ENCODE data around the gene NWD2. TPM values are rescaled to one million over a fixed set of nuclear protein-coding genes. Genes with fewer than 3 reads are reported as not detected.

Gene NWD2
- total RNA-seq, 2 experiments from 2014 or later = not detected

- ChIA-PET CTCF (no interaction called here), POLR2A (no interaction called here)
- H3K9me3 Mint-ChIP-seq (ENCODE audit: insufficient read depth) = no peaks in the 10 kb centered on the region
- H3K4me3 Mint-ChIP-seq = no peak overlapping the region
- no peaks in the 10 kb centered on the region for H3K4me1 Mint-ChIP-seq (ENCODE audit: low read depth)
- no peak for ATAC-seq
- no peaks in the 10 kb centered on the region for H3K36me3 Mint-ChIP-seq (ENCODE audit: low read depth)
- H3K27ac Mint-ChIP-seq = no peak overlapping the region
- DNase-seq = no peak
- peaks cover 16% of the 10 kb centered on the region for H3K27me3 Mint-ChIP-seq (ENCODE audit: low read depth)
These were observed 171.4 kb downstream of the NWD2 start for GRCh38 chr4:37415845-37416369.

DNA sequence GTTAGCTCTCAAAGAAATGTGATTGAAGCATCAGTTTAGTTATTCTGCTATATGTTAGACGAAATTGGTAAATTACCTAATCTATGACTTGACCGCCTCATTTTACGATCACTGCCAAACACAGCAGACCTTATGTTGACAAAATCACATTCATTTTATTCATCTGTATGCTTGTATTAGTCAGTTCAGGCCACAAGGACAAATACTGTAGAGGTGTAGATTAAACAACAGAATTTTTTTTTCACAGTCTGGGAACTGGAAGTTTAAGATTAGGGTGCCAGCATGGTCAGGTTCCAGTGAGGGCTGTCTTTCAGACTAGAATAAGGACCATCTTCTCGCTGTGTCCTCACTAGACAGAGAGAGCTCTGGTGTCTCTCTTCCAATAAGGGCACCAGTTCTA, 177.1 kb downstream of the NWD2 start:
- POLR2A ChIA-PET = no interaction called here
- H3K36me3 Mint-ChIP-seq (ENCODE audit: low read depth) = no peaks in the 10 kb centered on the region
- H3K27ac Mint-ChIP-seq = no peak overlapping the region
- CTCF ChIA-PET = no interaction called here
- H3K27me3 Mint-ChIP-seq (ENCODE audit: low read depth) = peaks cover 19% of the 10 kb centered on the region
- no peaks in the 10 kb centered on the region for H3K9me3 Mint-ChIP-seq (ENCODE audit: insufficient read depth)
- H3K4me3 Mint-ChIP-seq = no peak overlapping the region
- no peak for ATAC-seq
- DNase-seq = no peak
- H3K4me1 Mint-ChIP-seq (ENCODE audit: low read depth) = no peaks in the 10 kb centered on the region

GRCh38 chr4:37422102-37422501, 177.6 kb downstream of the NWD2 start:
- ChIA-PET POLR2A (no interaction called here), CTCF (no interaction called here)
- peaks cover 22% of the 10 kb centered on the region for H3K27me3 Mint-ChIP-seq (ENCODE audit: low read depth)

GRCh38 chr4:37422638-37423037, 178.1 kb downstream of the NWD2 start:
- DNase-seq = no peak
- H3K27ac Mint-ChIP-seq = no peak overlapping the region
- ATAC-seq = no peak
- no peaks in the 10 kb centered on the region for H3K9me3 Mint-ChIP-seq (ENCODE audit: insufficient read depth)
- H3K4me3 Mint-ChIP-seq = no peak overlapping the region
- no peaks in the 10 kb centered on the region for H3K4me1 Mint-ChIP-seq (ENCODE audit: low read depth)
- CTCF ChIA-PET = no interaction called here
- POLR2A ChIA-PET = no interaction called here
- no peaks in the 10 kb centered on the region for H3K36me3 Mint-ChIP-seq (ENCODE audit: low read depth)
- H3K27me3 Mint-ChIP-seq (ENCODE audit: low read depth) = peaks cover 25% of the 10 kb centered on the region

More at GRCh38 chr4:37422102-37422501, 177.6 kb downstream of the NWD2 start:
- ATAC-seq (no peak), DNase-seq (no peak)
- H3K27ac Mint-ChIP-seq = no peak overlapping the region
- H3K4me1 Mint-ChIP-seq (ENCODE audit: low read depth) = no peaks in the 10 kb centered on the region
- no peaks in the 10 kb centered on the region for H3K36me3 Mint-ChIP-seq (ENCODE audit: low read depth)
- no peak overlapping the region for H3K4me3 Mint-ChIP-seq
- H3K9me3 Mint-ChIP-seq (ENCODE audit: insufficient read depth) = no peaks in the 10 kb centered on the region

DNA sequence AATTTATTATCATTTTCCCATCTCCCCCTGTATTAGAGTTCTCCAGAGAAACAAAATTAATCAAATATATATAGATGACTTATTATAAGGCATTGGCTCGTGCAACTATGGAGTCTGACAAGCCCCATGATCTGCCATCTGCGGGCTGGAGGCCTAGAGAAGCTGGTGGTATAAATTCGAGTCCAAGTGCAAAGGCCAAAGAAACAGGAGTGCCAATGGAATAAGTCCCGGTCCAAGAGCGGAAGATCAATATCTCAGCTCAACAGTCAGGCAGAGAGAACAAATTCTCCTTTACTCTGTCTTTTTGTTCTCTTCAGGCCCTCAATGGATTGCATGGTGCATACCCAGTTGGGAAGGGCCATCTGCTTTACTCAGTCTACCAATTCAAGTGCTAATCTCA, 178.8 kb downstream of the NWD2 start:
- CTCF ChIA-PET = no interaction called here
- H3K27me3 Mint-ChIP-seq (ENCODE audit: low read depth) = peaks cover 25% of the 10 kb centered on the region
- ATAC-seq (no peak), DNase-seq (no peak)
- H3K4me1 Mint-ChIP-seq (ENCODE audit: low read depth) = no peaks in the 10 kb centered on the region
- H3K27ac Mint-ChIP-seq = no peak overlapping the region
- H3K9me3 Mint-ChIP-seq (ENCODE audit: insufficient read depth) = no peaks in the 10 kb centered on the region
- no peak overlapping the region for H3K4me3 Mint-ChIP-seq
- no peaks in the 10 kb centered on the region for H3K36me3 Mint-ChIP-seq (ENCODE audit: low read depth)
- POLR2A ChIA-PET = no interaction called here

DNA sequence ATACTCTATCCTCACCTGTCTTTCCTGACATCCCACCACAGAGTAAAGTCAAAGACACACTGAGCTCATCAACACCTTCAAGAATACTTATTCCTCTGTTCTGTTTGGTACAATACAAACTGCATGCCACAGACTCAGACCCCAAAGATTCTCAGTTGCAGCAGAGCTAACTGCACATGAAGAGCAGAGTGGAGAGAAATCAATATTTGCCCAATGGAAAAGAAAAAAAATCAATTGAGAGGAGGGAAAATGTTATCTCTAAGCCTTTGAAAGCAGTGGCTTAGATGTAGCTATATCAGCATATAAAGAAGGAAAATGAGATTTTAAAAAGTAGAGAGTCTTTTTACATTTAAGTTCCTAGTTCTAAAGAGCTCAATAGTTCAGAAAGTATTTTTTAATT, 180.2 kb downstream of the NWD2 start:
- ChIA-PET POLR2A (no interaction called here), CTCF (interaction anchor here (1.2 kb wide), 1 partner anchor 10 kb away, joined by 3 read pairs; no protein-coding TSS in a partner anchor)
- Mint-ChIP-seq H3K4me1 (ENCODE audit: low read depth) (no peaks in the 10 kb centered on the region), H3K27me3 (ENCODE audit: low read depth) (peaks cover 22% of the 10 kb centered on the region), H3K36me3 (ENCODE audit: low read depth) (no peaks in the 10 kb centered on the region), H3K4me3 (no peak overlapping the region), H3K9me3 (ENCODE audit: insufficient read depth) (no peaks in the 10 kb centered on the region), H3K27ac (no peak overlapping the region)
- ATAC-seq (no peak), DNase-seq (no peak)

DNA sequence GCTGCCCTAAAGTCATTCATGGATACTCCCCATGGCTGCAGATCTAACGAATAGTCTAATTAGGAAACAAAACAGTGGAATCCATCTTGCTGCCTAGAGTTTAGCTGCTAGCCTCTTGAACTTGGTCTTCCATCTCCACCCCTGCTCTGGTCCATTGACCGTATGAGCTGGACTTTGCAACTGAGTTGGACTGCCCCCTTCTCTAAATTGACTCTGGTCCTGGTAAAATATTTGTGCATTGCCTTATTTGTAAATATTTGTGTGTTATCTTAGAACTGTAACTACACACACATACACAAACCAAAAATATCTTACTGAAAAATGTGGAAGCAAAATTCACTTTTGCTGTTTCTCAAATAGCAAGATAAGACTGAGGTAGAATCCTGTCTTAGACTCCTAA, 181.3 kb downstream of the NWD2 start:
- CTCF ChIA-PET = no interaction called here
- no peak for DNase-seq
- ATAC-seq = no peak
- H3K36me3 Mint-ChIP-seq (ENCODE audit: low read depth) = no peaks in the 10 kb centered on the region
- H3K9me3 Mint-ChIP-seq (ENCODE audit: insufficient read depth) = no peaks in the 10 kb centered on the region
- no peak overlapping the region for H3K4me3 Mint-ChIP-seq
- POLR2A ChIA-PET = no interaction called here
- no peaks in the 10 kb centered on the region for H3K4me1 Mint-ChIP-seq (ENCODE audit: low read depth)
- H3K27me3 Mint-ChIP-seq (ENCODE audit: low read depth) = peaks cover 24% of the 10 kb centered on the region
- no peak overlapping the region for H3K27ac Mint-ChIP-seq

DNA sequence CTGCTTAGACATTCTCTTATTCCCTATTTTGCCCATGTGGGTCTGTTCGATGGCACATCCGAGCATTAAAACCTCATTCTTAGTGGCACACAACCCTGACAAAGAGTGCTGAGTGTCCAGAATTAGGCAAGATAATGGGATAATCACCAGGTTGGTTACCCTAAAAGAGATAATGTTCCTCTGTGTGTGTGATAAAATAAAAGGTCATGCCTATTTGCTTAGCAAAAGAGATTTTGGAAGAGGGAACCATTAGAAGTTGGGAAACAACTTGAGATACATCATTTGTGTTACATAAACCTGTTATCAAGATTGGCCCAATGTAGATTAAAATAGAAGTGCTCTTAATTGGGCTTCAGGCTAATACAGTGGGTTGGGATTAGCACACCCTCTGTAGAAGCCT, 182.7 kb downstream of the NWD2 start:
- ChIA-PET CTCF (no interaction called here), POLR2A (no interaction called here)
- no peak overlapping the region for H3K4me3 Mint-ChIP-seq
- no peaks in the 10 kb centered on the region for H3K36me3 Mint-ChIP-seq (ENCODE audit: low read depth)
- no peaks in the 10 kb centered on the region for H3K4me1 Mint-ChIP-seq (ENCODE audit: low read depth)
- no peaks in the 10 kb centered on the region for H3K9me3 Mint-ChIP-seq (ENCODE audit: insufficient read depth)
- no peak for DNase-seq
- H3K27ac Mint-ChIP-seq = no peak overlapping the region
- ATAC-seq = no peak
- peaks cover 28% of the 10 kb centered on the region for H3K27me3 Mint-ChIP-seq (ENCODE audit: low read depth)

DNA sequence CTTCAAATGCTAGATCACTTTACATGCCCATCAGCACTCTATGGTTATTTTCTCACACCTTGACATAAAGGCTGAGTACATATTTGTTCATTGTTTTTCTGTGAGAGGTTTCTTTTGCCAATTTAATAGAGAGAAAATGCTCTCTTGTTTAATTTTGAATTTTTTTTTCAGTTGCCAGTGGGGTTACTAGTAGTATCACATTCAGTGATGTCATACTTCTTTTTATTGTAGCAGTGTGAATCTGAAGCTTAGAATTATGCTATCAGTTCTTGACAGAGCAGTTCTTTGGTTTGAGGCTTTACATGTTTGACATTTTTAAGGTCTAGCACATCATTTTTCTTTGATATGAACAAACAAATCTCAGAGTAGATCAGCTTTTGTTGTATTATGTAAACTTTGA, 185.4 kb downstream of the NWD2 start:
- peaks cover 23% of the 10 kb centered on the region for H3K27me3 Mint-ChIP-seq (ENCODE audit: low read depth)
- DNase-seq (no peak), ATAC-seq (no peak)
- ChIA-PET POLR2A (interaction anchor here (0.6 kb wide), 1 partner anchor 461 kb away, joined by 3 read pairs; no protein-coding TSS in a partner anchor), CTCF (no interaction called here)
- H3K9me3 Mint-ChIP-seq (ENCODE audit: insufficient read depth) = no peaks in the 10 kb centered on the region
- H3K4me3 Mint-ChIP-seq = no peak overlapping the region
- H3K27ac Mint-ChIP-seq = no peak overlapping the region
- H3K4me1 Mint-ChIP-seq (ENCODE audit: low read depth) = no peaks in the 10 kb centered on the region
- H3K36me3 Mint-ChIP-seq (ENCODE audit: low read depth) = no peaks in the 10 kb centered on the region

DNA sequence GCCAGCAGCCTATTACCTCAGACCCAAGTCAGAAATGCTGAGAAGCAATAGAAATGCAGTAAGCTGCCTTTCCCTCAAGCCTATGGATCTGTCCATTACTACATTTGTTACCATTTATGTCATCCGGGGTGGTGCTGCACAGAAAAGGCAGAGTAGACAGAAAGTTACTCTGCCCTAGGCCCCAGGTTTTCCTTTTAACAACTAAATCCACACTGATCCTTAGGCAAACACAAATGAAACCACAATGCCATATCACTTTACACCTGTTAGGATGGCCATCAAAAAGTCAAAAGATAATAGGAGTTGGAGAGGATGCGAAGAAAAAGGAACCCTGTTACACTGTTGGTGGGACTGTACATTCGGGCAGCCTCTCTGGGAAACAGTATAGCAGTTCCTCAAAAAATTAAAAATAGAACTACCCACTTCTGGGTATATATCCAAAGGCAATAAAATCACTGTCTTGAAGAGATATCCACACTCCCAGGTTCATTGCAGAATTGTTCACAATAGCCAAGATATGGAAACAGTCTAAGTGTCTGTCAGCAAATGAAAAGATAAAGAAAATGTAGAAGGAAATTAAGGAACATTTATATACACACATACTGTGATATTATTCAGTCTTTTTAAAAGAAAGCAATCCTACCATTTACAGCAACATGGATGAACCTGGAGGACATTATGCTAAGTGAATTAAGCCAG, 186.3 kb downstream of the NWD2 start:
- Mint-ChIP-seq H3K27ac (no peak overlapping the region), H3K36me3 (ENCODE audit: low read depth) (no peaks in the 10 kb centered on the region), H3K27me3 (ENCODE audit: low read depth) (peaks cover 22% of the 10 kb centered on the region), H3K4me1 (ENCODE audit: low read depth) (no peaks in the 10 kb centered on the region), H3K4me3 (no peak overlapping the region), H3K9me3 (ENCODE audit: insufficient read depth) (no peaks in the 10 kb centered on the region)
- ChIA-PET POLR2A (no interaction called here), CTCF (no interaction called here)
- DNase-seq (no peak), ATAC-seq (no peak)

DNA sequence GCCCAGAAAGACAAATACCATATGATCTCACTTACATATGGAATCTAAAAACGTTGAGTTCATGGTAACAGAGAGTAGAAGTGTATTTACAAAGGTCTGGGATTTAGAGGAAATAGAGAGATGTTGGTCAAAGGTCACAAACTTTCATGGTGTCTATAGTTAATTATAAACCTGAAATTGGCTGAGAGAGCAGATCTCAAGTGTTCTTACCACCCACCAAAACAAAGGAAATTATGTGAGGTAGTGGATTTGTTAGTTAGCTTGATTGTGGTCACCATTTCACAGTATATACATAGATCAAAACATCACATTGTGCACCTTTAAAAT, 186.8 kb downstream of the NWD2 start:
- no peaks in the 10 kb centered on the region for H3K36me3 Mint-ChIP-seq (ENCODE audit: low read depth)
- DNase-seq = no peak
- H3K27ac Mint-ChIP-seq = no peak overlapping the region
- ChIA-PET POLR2A (interaction anchor here (0.7 kb wide), 1 partner anchor 97 kb away, joined by 3 read pairs; no protein-coding TSS in a partner anchor), CTCF (no interaction called here)
- no peak for ATAC-seq
- H3K9me3 Mint-ChIP-seq (ENCODE audit: insufficient read depth) = no peaks in the 10 kb centered on the region
- no peaks in the 10 kb centered on the region for H3K4me1 Mint-ChIP-seq (ENCODE audit: low read depth)
- no peak overlapping the region for H3K4me3 Mint-ChIP-seq
- peaks cover 22% of the 10 kb centered on the region for H3K27me3 Mint-ChIP-seq (ENCODE audit: low read depth)

DNA sequence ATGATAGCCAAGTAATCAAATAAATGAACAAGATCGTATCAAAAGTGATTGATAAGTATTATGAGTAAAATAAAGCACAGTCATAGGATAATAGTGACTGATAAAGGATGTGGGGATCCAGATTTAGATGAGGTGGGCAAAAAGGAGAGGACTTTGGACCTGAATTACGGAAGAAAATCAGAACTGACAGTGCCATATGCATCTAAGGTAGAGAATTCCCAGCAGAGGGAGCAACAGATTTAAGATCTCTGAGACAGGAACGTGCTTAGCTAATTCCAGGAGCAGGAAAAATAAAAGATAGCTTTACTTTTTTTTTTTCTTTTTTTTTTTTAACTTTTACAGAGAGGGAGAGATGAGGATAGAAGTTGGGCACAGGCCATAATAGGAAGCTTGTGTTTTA, 189.9 kb downstream of the NWD2 start:
- ChIA-PET CTCF (interaction anchor here (1.1 kb wide), 1 partner anchor 12 kb away, joined by 3 read pairs; no protein-coding TSS in a partner anchor), POLR2A (no interaction called here)
- Mint-ChIP-seq H3K9me3 (ENCODE audit: insufficient read depth) (no peaks in the 10 kb centered on the region), H3K36me3 (ENCODE audit: low read depth) (no peaks in the 10 kb centered on the region), H3K27ac (no peak overlapping the region), H3K4me3 (no peak overlapping the region), H3K27me3 (ENCODE audit: low read depth) (peaks cover 16% of the 10 kb centered on the region), H3K4me1 (ENCODE audit: low read depth) (no peaks in the 10 kb centered on the region)
- ATAC-seq = no peak
- no peak for DNase-seq

- ATAC-seq = no peak
- no peaks in the 10 kb centered on the region for H3K4me1 Mint-ChIP-seq (ENCODE audit: low read depth)
- peaks cover 14% of the 10 kb centered on the region for H3K27me3 Mint-ChIP-seq (ENCODE audit: low read depth)
- ChIA-PET POLR2A (interaction anchor here (0.6 kb wide), 1 partner anchor 88 kb away, joined by 3 read pairs; no protein-coding TSS in a partner anchor), CTCF (interaction anchor here (0.7 kb wide), 1 partner anchor 18 kb away, joined by 3 read pairs; a partner anchor contains a TSS)
- DNase-seq = no peak
- H3K9me3 Mint-ChIP-seq (ENCODE audit: insufficient read depth) = no peaks in the 10 kb centered on the region
- no peaks in the 10 kb centered on the region for H3K36me3 Mint-ChIP-seq (ENCODE audit: low read depth)
- H3K4me3 Mint-ChIP-seq = no peak overlapping the region
- H3K27ac Mint-ChIP-seq = no peak overlapping the region
These were observed 192.0 kb downstream of the NWD2 start for GRCh38 chr4:37436546-37436945.

Measured in activated CD8-positive, alpha-beta T cell treated with anti-CD3 and anti-CD28 coated beads, Interleukin-2, amount 10 ng/mL, durations not matched to agents 7 days and 5 days (primary cell).